RWPE2 (cell line): ENCODE measurements around the gene LRP1.

ENCODE experiments used
- ATAC-seq: fragments of 200-7000 bp; cut with Tn5 transposase; 3 replicates; pipeline ENCODE4 v1.9.1; 2021; ENCODE audit warnings: low read depth
- DNase-seq: peaks from one replicate; pipeline ENCODE4 v3.0.0-alpha.2; 2020; ENCODE audit warnings: low spot score
- H3K27ac ChIP-seq: fragments of 450-650 bp; 2 replicates; pipeline ENCODE4 v1.5.1; 2017; ENCODE audit warnings: mild to moderate bottlenecking; ENCODE audit not compliant: poor library complexity, severe bottlenecking
- H3K27me3 ChIP-seq: fragments of 250-450 bp; sonication (Bioruptor Pico); 2 replicates; pipeline ENCODE4 v1.5.1; 2021; ENCODE audit warnings: mild to moderate bottlenecking, moderate library complexity; ENCODE audit not compliant: insufficient read depth, poor library complexity, severe bottlenecking
- H3K36me3 ChIP-seq: fragments of 250-450 bp; sonication (Bioruptor Pico); 2 replicates; pipeline ENCODE4 v1.5.1; 2020; ENCODE audit warnings: low read depth, mild to moderate bottlenecking, moderate library complexity
- H3K4me1 ChIP-seq: fragments of 250-450 bp; sonication (Bioruptor Pico); 2 replicates; pipeline ENCODE4 v1.5.1; 2021; ENCODE audit warnings: mild to moderate bottlenecking, moderate library complexity; ENCODE audit not compliant: insufficient read depth, poor library complexity, severe bottlenecking
- H3K4me3 ChIP-seq: fragments of 250-450 bp; sonication (Bioruptor Pico); 2 replicates; pipeline ENCODE4 v1.5.1; 2021; ENCODE audit warnings: mild to moderate bottlenecking, moderate library complexity; ENCODE audit not compliant: severe bottlenecking
- H3K9me3 ChIP-seq: fragments of 250-450 bp; sonication (Bioruptor Pico); 2 replicates; pipeline ENCODE4 v1.5.1; 2021; ENCODE audit warnings: mild to moderate bottlenecking, moderate library complexity; ENCODE audit not compliant: severe bottlenecking
- CTCF ChIP-seq: fragments of 450-650 bp; IDR thresholded peaks from one replicate; pipeline ENCODE4 v1.5.1; 2017; ENCODE audit warnings: mild to moderate bottlenecking, moderate library complexity; ENCODE audit not compliant: poor library complexity, severe bottlenecking

The LRP1 gene

GRCh38 chr12:57162553-57163125, 34.4 kb downstream of the LRP1 start:
- no peak overlapping the region for H3K4me3 ChIP-seq
- no peaks in the 10 kb centered on the region for H3K27me3 ChIP-seq
- no peaks in the 10 kb centered on the region for H3K9me3 ChIP-seq
- ATAC-seq: no peak
- no peak for DNase-seq
- peaks cover 31% of the 10 kb centered on the region for H3K4me1 ChIP-seq
- no peak overlapping the region for H3K27ac ChIP-seq
- H3K36me3 ChIP-seq: peaks cover 10% of the 10 kb centered on the region
- TF ChIP-seq CTCF: no peak

- Histone ChIP-seq H3K36me3 (peaks cover 12% of the 10 kb centered on the region), H3K4me1 (peaks cover 31% of the 10 kb centered on the region), H3K9me3 (no peaks in the 10 kb centered on the region), H3K27ac (no peak overlapping the region), H3K27me3 (no peaks in the 10 kb centered on the region), H3K4me3 (no peak overlapping the region)
- no peak for DNase-seq
- no peak for TF ChIP-seq CTCF
- no peak for ATAC-seq
These were observed 36.2 kb downstream of the LRP1 start for GRCh38 chr12:57164454-57164853.

GRCh38 chr12:57164966-57165625, 36.8 kb downstream of the LRP1 start:
- no peaks in the 10 kb centered on the region for H3K9me3 ChIP-seq
- H3K27me3 ChIP-seq: no peaks in the 10 kb centered on the region
- no peak for ATAC-seq
- peaks cover 15% of the 10 kb centered on the region for H3K36me3 ChIP-seq
- H3K4me1 ChIP-seq: peaks cover 31% of the 10 kb centered on the region
- peak overlapping the region; percentile 43 for H3K27ac ChIP-seq
- TF ChIP-seq CTCF: no peak
- no peak overlapping the region for H3K4me3 ChIP-seq
- DNase-seq: no peak

- H3K27me3 ChIP-seq: no peaks in the 10 kb centered on the region
- H3K4me3 ChIP-seq: no peak overlapping the region
- peak; percentile 93 for DNase-seq
- no peak for TF ChIP-seq CTCF
- peaks cover 17% of the 10 kb centered on the region for H3K36me3 ChIP-seq
- peak overlapping the region; percentile 43 for H3K27ac ChIP-seq
- H3K9me3 ChIP-seq: no peaks in the 10 kb centered on the region
- ATAC-seq: peak; percentile 92
- H3K4me1 ChIP-seq: peaks cover 31% of the 10 kb centered on the region
These were observed 37.5 kb downstream of the LRP1 start for GRCh38 chr12:57165741-57166140.

- Histone ChIP-seq H3K27ac (peak overlapping the region; percentile 43), H3K36me3 (peaks cover 17% of the 10 kb centered on the region), H3K9me3 (no peaks in the 10 kb centered on the region), H3K27me3 (no peaks in the 10 kb centered on the region), H3K4me1 (peaks cover 31% of the 10 kb centered on the region), H3K4me3 (no peak overlapping the region)
- ATAC-seq: peak; percentile 95
- no peak for TF ChIP-seq CTCF
- DNase-seq: peak; percentile 84
These were observed 38.7 kb downstream of the LRP1 start for GRCh38 chr12:57166971-57167371.
